Smooth muscle cell (in vitro differentiated cells): ENCODE data around the gene EME2. TPM values are rescaled to one million over a fixed set of nuclear protein-coding genes. Genes with fewer than 3 reads are reported as not detected.

ENCODE experiments used
- DNase-seq: peaks from one replicate; lab custom pipeline; 2025; ENCODE audit not compliant: unreplicated experiment; lab: John Stamatoyannopoulos, UW
- H2AFZ ChIP-seq: fragments of 200-600 bp; sonication (generic); 2 replicates; pipeline ENCODE4 v1.6.0; 2016; ENCODE audit warnings: antibody characterized with exemption, low read depth, mild to moderate bottlenecking
- H3F3A ChIP-seq: fragments of 200-600 bp; sonication (generic); 2 replicates; pipeline ENCODE4 v1.6.0; 2017; ENCODE audit warnings: antibody characterized with exemption, low read depth
- H3K27ac ChIP-seq: fragments of 200-600 bp; sonication (generic); 2 replicates; pipeline ENCODE4 v1.5.1; 2016; ENCODE audit warnings: low read depth, mild to moderate bottlenecking
- H3K27me3 ChIP-seq: fragments of 200-600 bp; sonication (generic); 2 replicates; pipeline ENCODE4 v1.6.1; 2016; ENCODE audit warnings: low read depth, mild to moderate bottlenecking
- H3K36me3 ChIP-seq: fragments of 200-600 bp; sonication (generic); 2 replicates; pipeline ENCODE4 v1.5.1; 2016; ENCODE audit warnings: low read depth
- H3K4me1 ChIP-seq: fragments of 200-600 bp; sonication (generic); 2 replicates; pipeline ENCODE4 v1.5.1; 2016; ENCODE audit warnings: low read depth
- H3K4me2 ChIP-seq: fragments of 200-600 bp; sonication (generic); 2 replicates; pipeline ENCODE4 v1.6.0; 2016; ENCODE audit warnings: mild to moderate bottlenecking
- H3K4me3 ChIP-seq: fragments of 200-600 bp; sonication (generic); 2 replicates; pipeline ENCODE4 v1.5.1; 2016; ENCODE audit warnings: mild to moderate bottlenecking
- H3K79me2 ChIP-seq: fragments of 200-600 bp; sonication (generic); 2 replicates; pipeline ENCODE4 v1.6.0; 2016; ENCODE audit warnings: low read depth, mild to moderate bottlenecking
- H3K9ac ChIP-seq: fragments of 200-600 bp; sonication (generic); 2 replicates; pipeline ENCODE4 v1.6.0; 2016; ENCODE audit warnings: low read depth
- H3K9me3 ChIP-seq: fragments of 200-600 bp; sonication (generic); replicated peaks from 2 replicates; pipeline ENCODE4 v1.5.1; 2016; ENCODE audit warnings: low read depth
- H4K20me1 ChIP-seq: fragments of 200-600 bp; sonication (generic); 2 replicates; pipeline ENCODE4 v1.6.0; 2016; ENCODE audit warnings: low read depth
- CTCF ChIP-seq: fragments of 200-600 bp; sonication (generic); IDR thresholded peaks from 2 replicates; pipeline ENCODE4 v1.5.1; 2017; ENCODE audit warnings: borderline replicate concordance, mild to moderate bottlenecking, antibody characterized with exemption; ENCODE audit not compliant: insufficient read depth, poor library complexity, severe bottlenecking
- WGBS: methylation state at CpG from one replicate; pipeline ENCODE4 v1.1.7; 2016; ENCODE audit warnings: low lambda C conversion rate; 5-methylcytosine and 5-hydroxymethylcytosine counted together
- polyA plus RNA-seq: library from polyadenylated mRNA; unstranded; fragments of >200 nt; fragmentation: Nextera tagmentation; extraction: Ambion mirVana; gene quantifications from 2 replicates; pipeline ENCODE4 v1.2.1, GENCODE V29; 2016
- total RNA-seq: library from RNA; depleted of rRNA; stranded (reverse); fragments of >200 nt; gene quantifications from 2 replicates; pipeline ENCODE4 v1.2.3, GENCODE V29; 2014

The EME2 gene
- total and polyA plus RNA-seq, 2 experiments from 2014 or later: 3.6 to 3.8 TPM

GRCh38 chr16:1817716-1818115 is 45.1 kb downstream of the EME2 start:
- Histone ChIP-seq H3K79me2 (no peaks in the 10 kb centered on the region), H3K9me3 (no peaks in the 10 kb centered on the region), H3K4me2 (no peak overlapping the region), H4K20me1 (no peaks in the 10 kb centered on the region), H3K36me3 (no peaks in the 10 kb centered on the region), H3F3A (peaks cover 8% of the 10 kb centered on the region), H3K27me3 (no peaks in the 10 kb centered on the region), H3K9ac (no peak overlapping the region), H3K27ac (no peak overlapping the region), H2AFZ (no peak overlapping the region), H3K4me3 (no peak overlapping the region), H3K4me1 (peaks cover 2% of the 10 kb centered on the region)
- DNase-seq: no peak
- TF ChIP-seq CTCF: no peak
- 97% methylated on average over 17 of the region's 17 CpGs for WGBS

DNA sequence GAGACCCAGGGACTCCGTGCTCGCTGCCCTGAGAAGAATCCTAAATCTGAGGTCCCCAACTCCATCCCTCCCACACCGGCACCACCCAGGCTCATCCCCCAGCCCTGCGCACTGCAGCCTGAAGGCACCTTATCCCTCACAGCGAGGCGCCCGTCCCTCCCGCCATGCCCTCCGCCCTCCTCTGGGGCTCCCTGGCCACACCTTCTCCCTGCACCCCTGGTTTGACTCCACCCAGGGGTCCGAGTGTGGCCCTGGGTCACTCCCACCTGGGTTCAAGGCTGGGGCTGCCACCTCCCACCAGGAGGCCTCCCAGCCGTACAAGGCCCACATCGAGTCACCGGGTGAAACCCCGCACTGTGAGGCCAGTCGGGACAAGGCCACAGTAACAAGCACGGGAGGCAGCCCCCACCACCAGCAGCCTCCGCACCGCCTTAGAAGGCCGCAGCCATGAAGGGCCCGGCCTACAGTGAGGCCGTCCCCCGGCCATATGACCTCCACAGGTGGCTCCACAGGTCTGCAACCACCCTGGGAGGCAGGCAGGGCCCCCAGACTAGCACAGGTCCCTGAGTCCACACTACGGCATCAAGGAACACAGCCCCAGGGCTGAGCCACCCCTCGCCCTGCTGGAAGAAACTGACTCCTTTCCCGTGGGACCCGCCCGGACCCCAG is 45.7 kb downstream of the EME2 start:
- H4K20me1 ChIP-seq: no peaks in the 10 kb centered on the region
- H3K9me3 ChIP-seq: no peaks in the 10 kb centered on the region
- H3K4me1 ChIP-seq: no peaks in the 10 kb centered on the region
- no peaks in the 10 kb centered on the region for H3K79me2 ChIP-seq
- H2AFZ ChIP-seq: no peak overlapping the region
- H3F3A ChIP-seq: peaks cover 7% of the 10 kb centered on the region
- H3K36me3 ChIP-seq: no peaks in the 10 kb centered on the region
- no peaks in the 10 kb centered on the region for H3K27me3 ChIP-seq
- no peak overlapping the region for H3K27ac ChIP-seq
- DNase-seq: no peak
- H3K4me3 ChIP-seq: no peak overlapping the region
- H3K9ac ChIP-seq: no peak overlapping the region
- TF ChIP-seq CTCF: no peak
- 97% methylated on average over 27 of the region's 27 CpGs for WGBS
- H3K4me2 ChIP-seq: no peak overlapping the region

- no peak for TF ChIP-seq CTCF
- DNase-seq: no peak
- Histone ChIP-seq H3K27me3 (no peaks in the 10 kb centered on the region), H3K36me3 (no peaks in the 10 kb centered on the region), H3K9ac (no peak overlapping the region), H4K20me1 (no peaks in the 10 kb centered on the region), H3K9me3 (no peaks in the 10 kb centered on the region), H3K4me1 (no peaks in the 10 kb centered on the region), H2AFZ (no peak overlapping the region), H3K79me2 (no peaks in the 10 kb centered on the region), H3K27ac (no peak overlapping the region), H3K4me3 (no peak overlapping the region), H3F3A (no peaks in the 10 kb centered on the region), H3K4me2 (no peak overlapping the region)
- 97% methylated on average over 35 of the region's 35 CpGs for WGBS
Measured at GRCh38 chr16:1818873-1819525, 46.4 kb downstream of the EME2 start.
